Rectal smooth muscle tissue (tissue), 1 donor: Measurements from ENCODE around the gene RIPOR2.
A peak's percentile ranks its signal among the peaks of the same experiment; 100 is the strongest.
"Not testable (repeated sequence)": the region's sequence is repeated elsewhere in the genome, so short reads cannot be mapped to it uniquely, and the experiment has no call there.

Experiments used
- H3K27ac ChIP-seq: one replicate; pipeline ENCODE4 v1.7.0; 2013; ENCODE audit warnings: low read depth, low read length, inconsistent platforms
- H3K27me3 ChIP-seq: one replicate; pipeline ENCODE4 v1.7.0; 2013; ENCODE audit warnings: low read length; ENCODE audit not compliant: control insufficient read depth, insufficient read depth
- H3K36me3 ChIP-seq: one replicate; pipeline ENCODE4 v1.7.0; 2013; ENCODE audit warnings: low read length; ENCODE audit not compliant: control insufficient read depth, insufficient read depth
- H3K4me1 ChIP-seq: one replicate; pipeline ENCODE4 v1.7.0; 2013; ENCODE audit warnings: low read length; ENCODE audit not compliant: control insufficient read depth, insufficient read depth
- H3K4me3 ChIP-seq: one replicate; pipeline ENCODE4 v1.7.0; 2013; ENCODE audit warnings: low read length
- H3K9ac ChIP-seq: one replicate; pipeline ENCODE4 v1.7.0; 2013; ENCODE audit warnings: low read length

Gene RIPOR2

GRCh38 chr6:24949020-24949569 lies 13.3 kb upstream of the RIPOR2 start:
- Histone ChIP-seq H3K27me3 (no peaks in the 10 kb centered on the region), H3K4me1 (no peaks in the 10 kb centered on the region), H3K36me3 (no peaks in the 10 kb centered on the region), H3K27ac (no peak overlapping the region), H3K4me3 (no peak overlapping the region), H3K9ac (no peak overlapping the region)

GRCh38 chr6:24948261-24948660 lies 12.5 kb upstream of the RIPOR2 start:
- H3K4me1 ChIP-seq, H3K36me3 ChIP-seq, H3K4me3 ChIP-seq, H3K27me3 ChIP-seq, H3K27ac ChIP-seq, H3K9ac ChIP-seq: not testable (repeated sequence)

- H3K36me3 ChIP-seq = no peaks in the 10 kb centered on the region
- H3K4me1 ChIP-seq = no peaks in the 10 kb centered on the region
- no peak overlapping the region for H3K27ac ChIP-seq
- H3K9ac ChIP-seq = no peak overlapping the region
- no peaks in the 10 kb centered on the region for H3K27me3 ChIP-seq
- H3K4me3 ChIP-seq = no peak overlapping the region
Measured at GRCh38 chr6:24947636-24948035, 11.9 kb upstream of the RIPOR2 start.

GRCh38 chr6:24945054-24945453 lies 9.3 kb upstream of the RIPOR2 start:
- Histone ChIP-seq H3K4me1 (no peaks in the 10 kb centered on the region), H3K4me3 (no peak overlapping the region), H3K9ac (no peak overlapping the region), H3K27ac (no peak overlapping the region), H3K36me3 (no peaks in the 10 kb centered on the region), H3K27me3 (no peaks in the 10 kb centered on the region)

GRCh38 chr6:24943774-24944173 lies 8.0 kb upstream of the RIPOR2 start:
- Histone ChIP-seq H3K36me3 (no peaks in the 10 kb centered on the region), H3K27ac (no peak overlapping the region), H3K9ac (no peak overlapping the region), H3K4me3 (no peak overlapping the region), H3K27me3 (no peaks in the 10 kb centered on the region), H3K4me1 (no peaks in the 10 kb centered on the region)

GRCh38 chr6:24940311-24940917 lies 4.7 kb upstream of the RIPOR2 start:
- no peak overlapping the region for H3K27ac ChIP-seq

GRCh38 chr6:24936641-24937317 lies 1.0 kb upstream of the RIPOR2 start:
- H3K4me3 ChIP-seq = no peak overlapping the region
- H3K36me3 ChIP-seq = no peaks in the 10 kb centered on the region
- no peaks in the 10 kb centered on the region for H3K27me3 ChIP-seq
- peaks cover 4% of the 10 kb centered on the region for H3K4me1 ChIP-seq
- no peak overlapping the region for H3K9ac ChIP-seq
- H3K27ac ChIP-seq = no peak overlapping the region

More at GRCh38 chr6:24940311-24940917, 4.7 kb upstream of the RIPOR2 start:
- Histone ChIP-seq H3K36me3 (no peaks in the 10 kb centered on the region), H3K4me3 (no peak overlapping the region), H3K4me1 (no peaks in the 10 kb centered on the region), H3K9ac (no peak overlapping the region), H3K27me3 (no peaks in the 10 kb centered on the region)

- no peak overlapping the region for H3K9ac ChIP-seq
- H3K36me3 ChIP-seq = no peaks in the 10 kb centered on the region
- H3K27ac ChIP-seq = no peak overlapping the region
- peak overlapping the region; percentile 2 for H3K4me3 ChIP-seq
- H3K27me3 ChIP-seq = no peaks in the 10 kb centered on the region
- peaks cover 17% of the 10 kb centered on the region for H3K4me1 ChIP-seq
Measured at GRCh38 chr6:24933868-24934401, 1.8 kb downstream of the RIPOR2 start.

GRCh38 chr6:24933266-24933665 lies 2.5 kb downstream of the RIPOR2 start:
- Histone ChIP-seq H3K9ac (no peak overlapping the region), H3K4me1 (peaks cover 17% of the 10 kb centered on the region), H3K27ac (no peak overlapping the region), H3K4me3 (peak overlapping the region; percentile 9), H3K36me3 (no peaks in the 10 kb centered on the region), H3K27me3 (no peaks in the 10 kb centered on the region)

GRCh38 chr6:24932832-24933231 lies 2.9 kb downstream of the RIPOR2 start:
- Histone ChIP-seq H3K36me3 (no peaks in the 10 kb centered on the region), H3K27me3 (no peaks in the 10 kb centered on the region), H3K27ac (no peak overlapping the region), H3K4me3 (peak overlapping the region; percentile 9), H3K4me1 (peaks cover 18% of the 10 kb centered on the region), H3K9ac (no peak overlapping the region)

- Histone ChIP-seq H3K27me3 (no peaks in the 10 kb centered on the region), H3K4me3 (no peak overlapping the region), H3K9ac (no peak overlapping the region), H3K27ac (no peak overlapping the region), H3K4me1 (peaks cover 19% of the 10 kb centered on the region), H3K36me3 (no peaks in the 10 kb centered on the region)
Measured at GRCh38 chr6:24931718-24932691, 3.8 kb downstream of the RIPOR2 start.

- Histone ChIP-seq H3K36me3 (no peaks in the 10 kb centered on the region), H3K4me3 (no peak overlapping the region), H3K4me1 (peaks cover 19% of the 10 kb centered on the region), H3K27ac (no peak overlapping the region), H3K27me3 (no peaks in the 10 kb centered on the region), H3K9ac (no peak overlapping the region)
Measured at GRCh38 chr6:24931296-24931695, 4.5 kb downstream of the RIPOR2 start.
